ENCODE data around the gene ARID1B. TPM values are rescaled to one million over a fixed set of nuclear protein-coding genes. Genes with fewer than 3 reads are reported as not detected.

ARID1B gene
- total and polyA plus RNA-seq, 12 donors, result 11.2 to 63.2 (median 52.2) TPM

- peaks cover 0 to 63% (median 46%) of the 10 kb centered on the region in 9 donors for H3K4me1 ChIP-seq
- no peaks in the 10 kb centered on the region for H3K36me3 ChIP-seq
- intact Hi-C loops (cut with DNase I), result loop anchor here in 7 of 10 donors (1.0 to 10.0 kb wide), 13 partner anchors 69 to 460 kb away; partner anchors contain the start of gene ARID1B (in 3 of the 7)
- WGBS, 2 donors, result 5% methylated on average over 33 of the region's 33 CpGs
- H3K27ac ChIP-seq, result peak overlapping the region; percentile 94 to 100 (median 98)
- peak; percentile 87 to 89 for DNase-seq
- H3K27me3 ChIP-seq, result no peaks in the 10 kb centered on the region
- no peak for TF ChIP-seq CTCF (IDR thresholded peaks at IDR 0.05)
- peak overlapping the region; percentile 59 to 88 (median 78) for H3K4me3 ChIP-seq
- peak; percentile 89 to 96 (median 92) for ATAC-seq
- H3K9me3 ChIP-seq, result peaks cover 0 to 9% (median 0%) of the 10 kb centered on the region in 11 donors
Measured at GRCh38 chr6:157021993-157022740, 245.0 kb downstream of the ARID1B start.

GRCh38 chr6:157023958-157024357 lies 246.8 kb downstream of the ARID1B start:
- no peak for ATAC-seq
- WGBS, 2 donors, result 36 to 39% methylated on average over 2 of the region's 2 CpGs
- Histone ChIP-seq H3K4me1 (peaks cover 0 to 49% (median 39%) of the 10 kb centered on the region in 9 donors), H3K36me3 (no peaks in the 10 kb centered on the region), H3K27ac (peak overlapping the region in 2 of 10 donors; percentile 6 to 94), H3K9me3 (peaks cover 0 to 9% (median 0%) of the 10 kb centered on the region in 11 donors), H3K27me3 (no peaks in the 10 kb centered on the region), H3K4me3 (no peak overlapping the region)
- TF ChIP-seq CTCF (IDR thresholded peaks at IDR 0.05), result no peak
- no peak for DNase-seq
- intact Hi-C loops (cut with DNase I), result loop anchor here in 6 of 10 donors (2.0 to 10.0 kb wide), 9 partner anchors 72 to 462 kb away; partner anchors contain the start of gene ARID1B (in 1 of the 6)

GRCh38 chr6:157024745-157025144 lies 247.6 kb downstream of the ARID1B start:
- H3K27me3 ChIP-seq, result no peaks in the 10 kb centered on the region
- ATAC-seq, result no peak
- H3K4me1 ChIP-seq, result peaks cover 0 to 41% (median 31%) of the 10 kb centered on the region in 9 donors
- no peak for DNase-seq
- no peak overlapping the region for H3K4me3 ChIP-seq
- H3K27ac ChIP-seq, result peak overlapping the region in 1 of 10 donors; percentile 94
- WGBS, 2 donors, result 92 to 94% methylated on average over 3 of the region's 3 CpGs
- peaks cover 0 to 9% (median 0%) of the 10 kb centered on the region in 11 donors for H3K9me3 ChIP-seq
- no peaks in the 10 kb centered on the region for H3K36me3 ChIP-seq
- intact Hi-C loops (cut with DNase I), result loop anchor here in 6 of 10 donors (5.0 to 10.0 kb wide), 8 partner anchors 72 to 462 kb away; partner anchors contain the start of gene ARID1B (in 1 of the 6)
- no peak for TF ChIP-seq CTCF (IDR thresholded peaks at IDR 0.05)

GRCh38 chr6:157025437-157025836 lies 248.3 kb downstream of the ARID1B start:
- no peaks in the 10 kb centered on the region for H3K27me3 ChIP-seq
- H3K36me3 ChIP-seq, result no peaks in the 10 kb centered on the region
- peaks cover 0 to 34% (median 24%) of the 10 kb centered on the region in 9 donors for H3K4me1 ChIP-seq
- WGBS, 2 donors, result 81 to 85% methylated on average over 1 of the region's 1 CpG
- ATAC-seq, result no peak
- no peak overlapping the region for H3K27ac ChIP-seq
- intact Hi-C loops (cut with DNase I), result loop anchor here in 3 of 10 donors (10.0 kb wide), 2 partner anchors 151 to 461 kb away; no protein-coding TSS in a partner anchor
- DNase-seq, result no peak
- no peak overlapping the region for H3K4me3 ChIP-seq
- H3K9me3 ChIP-seq, result peaks cover 0 to 9% (median 0%) of the 10 kb centered on the region in 11 donors
- TF ChIP-seq CTCF (IDR thresholded peaks at IDR 0.05), result no peak

All from heart right ventricle (tissue), 16 donors.